H1 (cell line): ENCODE measurements around the gene SLC15A3. TPM values are rescaled to one million over a fixed set of nuclear protein-coding genes. Genes with fewer than 3 reads are reported as not detected.

ENCODE experiments used
- CTCF ChIA-PET: fragments of 300-600 bp; sonication (Branson Sonifier 250); formaldehyde crosslinking; loops from one replicate; lab custom pipeline; 2021; ENCODE audit not compliant: partially characterized antibody; lab: Charles Lee
- POLR2A ChIA-PET: fragments of 300-600 bp; sonication (Branson Sonifier 250); formaldehyde crosslinking; loops from one replicate; lab custom pipeline; 2021; ENCODE audit warnings: inconsistent platforms; ENCODE audit not compliant: partially characterized antibody; lab: Charles Lee
- DNase-seq, 2 experiments: peaks; one replicate each; pipeline versions ENCODE4 v3.0.0 to v3.0.0-alpha.2; 2010 to 2022; ENCODE audit warnings: low spot score in 2 of 2, low read depth in 1 of 2, mixed read lengths in 1 of 2
- FAIRE-seq: peaks from 2 replicates; lab custom pipeline; 2011; peaks lifted over from hg19 to GRCh38; lab: Jason Lieb, UNC
- H2AFZ ChIP-seq: 2 replicates; pipeline ENCODE4 v1.8.1; 2012; ENCODE audit warnings: low read length, inconsistent platforms
- H2AK5ac ChIP-seq: 2 replicates; pipeline ENCODE4 v1.6.1; 2013; ENCODE audit warnings: low read depth, low read length
- H2BK120ac ChIP-seq: replicated peaks from 2 replicates; pipeline ENCODE3; 2013; ENCODE audit warnings: low read depth, low read length, inconsistent platforms
- H2BK12ac ChIP-seq: 2 replicates; pipeline ENCODE4 v1.6.1; 2013; ENCODE audit warnings: low read depth, low read length
- H2BK15ac ChIP-seq: 2 replicates; pipeline ENCODE4 v1.6.1; 2013; ENCODE audit warnings: low read length
- H2BK20ac ChIP-seq: 2 replicates; pipeline ENCODE4 v1.6.1; 2013; ENCODE audit warnings: low read length
- H2BK5ac ChIP-seq: 2 replicates; pipeline ENCODE4 v1.6.1; 2013; ENCODE audit warnings: low read depth, low read length
- H3K14ac ChIP-seq: 2 replicates; pipeline ENCODE4 v1.6.1; 2013; ENCODE audit warnings: inconsistent platforms; ENCODE audit not compliant: insufficient read length
- H3K18ac ChIP-seq: 2 replicates; pipeline ENCODE4 v1.6.1; 2013; ENCODE audit warnings: low read length; ENCODE audit errors: extremely low read depth
- H3K23ac ChIP-seq: 2 replicates; pipeline ENCODE4 v1.6.1; 2013; ENCODE audit warnings: inconsistent platforms; ENCODE audit not compliant: insufficient read length
- H3K23me2 ChIP-seq: 2 replicates; pipeline ENCODE4 v1.6.1; 2013; ENCODE audit warnings: low read depth, low read length
- H3K27ac ChIP-seq: 2 replicates; pipeline ENCODE4 v1.6.1; 2011; ENCODE audit warnings: low read depth, low read length, inconsistent platforms
- H3K27me3 ChIP-seq, 4 experiments: replicated peaks in 1 of 4; 1 replicate in 1 of 4; 2 replicates in 3 of 4; pipeline versions ENCODE4 v1.6.1 to v1.8.1; 2011 to 2013; ENCODE audit warnings: low read length in 3 of 4, mild to moderate bottlenecking in 3 of 4, inconsistent platforms in 2 of 4, mixed read lengths in 2 of 4, moderate library complexity in 1 of 4; ENCODE audit not compliant: control insufficient read depth in 3 of 4, insufficient read depth in 3 of 4; ENCODE audit errors: extremely low read depth in 1 of 4
- H3K36me3 ChIP-seq, 4 experiments: 2 replicates each; pipeline versions ENCODE4 v1.6.1 to v1.8.1; 2011 to 2013; ENCODE audit warnings: mild to moderate bottlenecking in 4 of 4, low read length in 3 of 4, moderate library complexity in 2 of 4, control low read depth in 1 of 4, inconsistent platforms in 1 of 4; ENCODE audit not compliant: insufficient read depth in 4 of 4, control insufficient read depth in 2 of 4
- H3K4ac ChIP-seq: replicated peaks from 2 replicates; pipeline ENCODE3; 2013; ENCODE audit warnings: low read length, low read depth, mixed read lengths, inconsistent platforms; ENCODE audit not compliant: insufficient read length
- H3K4me1 ChIP-seq, 4 experiments: replicated peaks in 1 of 4; 1 replicate in 1 of 4; 2 replicates in 3 of 4; pipeline versions ENCODE4 v1.6.1 to v1.8.1; 2011 to 2013; ENCODE audit warnings: low read length in 3 of 4, inconsistent platforms in 2 of 4, mixed read lengths in 1 of 4; ENCODE audit not compliant: insufficient read depth in 4 of 4, control insufficient read depth in 3 of 4
- H3K4me2 ChIP-seq, 2 experiments: 2 replicates each; pipeline versions ENCODE4 v1.6.1 to v1.8.1; 2011 to 2013; ENCODE audit warnings: low read depth in 2 of 2, low read length in 2 of 2, control low read depth in 1 of 2, inconsistent platforms in 1 of 2, mild to moderate bottlenecking in 1 of 2; ENCODE audit not compliant: insufficient read depth in 1 of 2
- H3K4me3 ChIP-seq, 4 experiments: fragments of 200-600, 300-600 bp in 1 of 4; sonication (generic), shearing (Covaris generic), sonication (Bioruptor Twin) in 1 of 4; 2 replicates each; pipeline versions ENCODE4 v1.5.1 to v1.8.1; 2011 to 2016; ENCODE audit warnings: low read length in 4 of 4, low read depth in 3 of 4, control low read depth in 2 of 4, inconsistent platforms in 2 of 4, mild to moderate bottlenecking in 2 of 4, mixed read lengths in 1 of 4, moderate library complexity in 1 of 4; ENCODE audit not compliant: insufficient read depth in 2 of 4; ENCODE audit errors: extremely low read depth in 1 of 4
- H3K56ac ChIP-seq: replicated peaks from 2 replicates; pipeline ENCODE3; 2013; ENCODE audit warnings: low read depth, mild to moderate bottlenecking, mixed read lengths, low read length, inconsistent platforms; ENCODE audit not compliant: insufficient read length
- H3K79me1 ChIP-seq: 2 replicates; pipeline ENCODE4 v1.6.1; 2013; ENCODE audit warnings: low read depth, low read length, control low read depth
- H3K79me2 ChIP-seq, 2 experiments: 2 replicates each; pipeline versions ENCODE4 v1.6.1 to v1.8.1; 2012 to 2013; ENCODE audit warnings: low read length in 2 of 2, mild to moderate bottlenecking in 2 of 2, inconsistent platforms in 1 of 2; ENCODE audit not compliant: insufficient read depth in 2 of 2, control insufficient read depth in 1 of 2
- H3K9ac ChIP-seq, 4 experiments: replicated peaks in 1 of 4; 1 replicate in 1 of 4; 2 replicates in 3 of 4; pipeline versions ENCODE4 v1.6.1 to v1.8.1; 2011 to 2013; ENCODE audit warnings: low read depth in 3 of 4, low read length in 3 of 4, control low read depth in 2 of 4, mild to moderate bottlenecking in 2 of 4, moderate library complexity in 2 of 4, inconsistent platforms in 1 of 4; ENCODE audit errors: extremely low read depth in 1 of 4
- H3K9me3 ChIP-seq, 2 experiments: 2 replicates each; pipeline versions ENCODE4 v1.6.1 to v1.8.1; 2012 to 2013; ENCODE audit warnings: mild to moderate bottlenecking in 2 of 2, moderate library complexity in 2 of 2, control low read depth in 1 of 2, inconsistent platforms in 1 of 2, low read depth in 1 of 2, low read length in 1 of 2, mixed read lengths in 1 of 2; ENCODE audit not compliant: insufficient read depth in 2 of 2
- H4K20me1 ChIP-seq, 2 experiments: replicated peaks in 1 of 2; 2 replicates each; pipeline versions ENCODE3 to v1.8.1; 2011 to 2013; ENCODE audit warnings: inconsistent platforms in 2 of 2, low read length in 2 of 2, mild to moderate bottlenecking in 1 of 2; ENCODE audit not compliant: insufficient read depth in 2 of 2, control insufficient read depth in 1 of 2
- H4K5ac ChIP-seq: 2 replicates; pipeline ENCODE4 v1.6.1; 2013; ENCODE audit warnings: low read length, low read depth, mixed read lengths, inconsistent platforms; ENCODE audit not compliant: insufficient read length
- H4K8ac ChIP-seq: 2 replicates; pipeline ENCODE4 v1.8.0; 2013; ENCODE audit warnings: mild to moderate bottlenecking, moderate library complexity, low read length, inconsistent platforms; ENCODE audit not compliant: insufficient read depth; ENCODE audit errors: extremely low read depth
- H4K91ac ChIP-seq: replicated peaks from 2 replicates; pipeline ENCODE3; 2013; ENCODE audit warnings: low read length, mixed read lengths, inconsistent platforms; ENCODE audit not compliant: insufficient read length
- ASH2L ChIP-seq: fragments of 200-600, 300-600 bp; sonication (generic); IDR thresholded peaks from one replicate; pipeline ENCODE4 v1.7.1; 2017; ENCODE audit warnings: low read length
- POLR2A ChIP-seq, 2 experiments: IDR thresholded peaks; 1 replicate in 1 of 2; 2 replicates in 1 of 2; pipeline ENCODE4 v1.6.1; 2011; ENCODE audit warnings: low read depth in 2 of 2, low read length in 2 of 2, mild to moderate bottlenecking in 2 of 2; ENCODE audit errors: control extremely low read depth in 1 of 2
- USF2 ChIP-seq: IDR thresholded peaks from 2 replicates; pipeline ENCODE4 v1.6.1; 2011; ENCODE audit warnings: low read length, improper control_type of control experiment
- WGBS, 2 experiments: shearing (Covaris generic) in 1 of 2; methylation state at CpG; one replicate each; pipeline versions ENCODE4 v1.1.6 to v1.1.7; 2013 to 2015; ENCODE audit warnings: low lambda C conversion rate in 2 of 2, mixed read lengths in 2 of 2, inconsistent platforms in 1 of 2, low coverage in 1 of 2, missing lambda C conversion rate in 1 of 2; ENCODE audit not compliant: insufficient replicate concordance in 2 of 2, insufficient coverage in 1 of 2, insufficient read length in 1 of 2; ENCODE audit errors: extremely low coverage in 1 of 2, missing lambda C conversion rate in 1 of 2; 5-methylcytosine and 5-hydroxymethylcytosine counted together
- polyA plus RNA-seq, 7 experiments: library from polyadenylated mRNA; depleted of rRNA in 3 of 7; stranded (reverse) in 5 of 7; unstranded in 2 of 7; fragments of >200 nt in 5 of 7; fragments of 200-250 nt in 2 of 7; gene quantifications; 1 replicate in 5 of 7; 2 replicates in 1 of 7; 4 replicates in 1 of 7; pipeline versions ENCODE4 v1.2.1 to v1.2.3, GENCODE V29; 2011 to 2013; ENCODE audit warnings: missing spikeins in 2 of 7, mixed read lengths in 2 of 7
- total RNA-seq: library from RNA; stranded (reverse); fragmentation: NEBNext Ultra II Directional; extraction: Animal tissue kit (Norgen Biotek cat#: 25700); gene quantifications from 2 replicates; pipeline ENCODE4 v1.2.1, GENCODE V29; 2021

Gene SLC15A3
- total and polyA plus RNA-seq, 2 of the 8 experiments (the other 6 are each of a cell fraction or from before 2014, with no cell fraction given) = 25.8 to 31.0 TPM

- Histone ChIP-seq H4K8ac (peak overlapping the region; percentile 90), H2AK5ac (no peak overlapping the region), H3K14ac (no peak overlapping the region), H3K79me2 (peaks cover 23 to 40% of the 10 kb centered on the region in 2 experiments), H3K36me3 (peaks cover 12 to 28% (median 27%) of the 10 kb centered on the region in 4 experiments; a peak in 7 of 8 replicates), H3K27me3 (0 out of 7 replicates have a peak, but pooled peaks cover 0 to 2% (median 0%) of the 10 kb centered on the region in 4 experiments), H3K4me3 (peak overlapping the region; percentile 76 to 91 (median 90)), H3K9me3 (no peaks in the 10 kb centered on the region), H3K4me1 (peaks cover 2 to 8% (median 5%) of the 10 kb centered on the region in 4 experiments; a peak in 4 of 7 replicates), H4K5ac (peak overlapping the region; percentile 32), H2BK20ac (no peak overlapping the region), H3K18ac (no peak overlapping the region), H3K4ac (no peak overlapping the region), H4K20me1 (peaks cover 10 to 22% of the 10 kb centered on the region in 2 experiments), H4K91ac (peak overlapping the region; percentile 29), H3K56ac (peak overlapping the region; percentile 52), H2AFZ (no peak overlapping the region)
- POLR2A ChIA-PET = interaction anchor here (0.8 to 4.2 kb wide), 13 partner anchors 10 to 74 kb away, joined by 3 to 28 read pairs (median 4); partner anchors contain the start of genes CCDC86, TMEM109 and TMEM132A
- WGBS, 2 experiments = 17% methylated on average over 16 of the region's 16 CpGs; no CpG with 5 or more reads in 1 of the 2 experiments
- TF ChIP-seq ASH2L (no peak), USF2 (peak; percentile 4; the same call in 1 of the 2 replicates), POLR2A (IDR thresholded peaks at IDR 0.05; ENCODE audit: control extremely low read depth in 1 of 2, low read depth in 2 of 2, low read length in 2 of 2) (0 out of 3 replicates have a peak, but pooled peaks of 1 of the 2 experiments have one; percentile 24)
- TF ChIP-seq, all 59 proteins: peak for 2
- H2BK12ac ChIP-seq = no peak overlapping the region
- no peak overlapping the region for H3K23ac ChIP-seq
- peaks cover 2% of the 10 kb centered on the region; the same call in 1 of the 2 replicates for H3K23me2 ChIP-seq
- H3K4me2 ChIP-seq = peak overlapping the region; percentile 81 to 97
- DNase-seq (no peak), FAIRE-seq (no peak)
- peaks cover 6% of the 10 kb centered on the region for H3K79me1 ChIP-seq
- no peak overlapping the region; the same call in 1 of the 2 replicates for H2BK5ac ChIP-seq
- H3K9ac ChIP-seq = peak overlapping the region; percentile 80 to 92 (median 85)
- no peak overlapping the region for H3K27ac ChIP-seq
- H2BK15ac ChIP-seq = no peak overlapping the region
- H2BK120ac ChIP-seq = no peak overlapping the region
- CTCF ChIA-PET = interaction anchor here (1.0 to 23.0 kb wide), 6 partner anchors 8 to 73 kb away, joined by 3 to 522 read pairs (median 8); partner anchors contain the start of gene TMEM109
These were observed 46.3 kb downstream of the SLC15A3 start for GRCh38 chr11:60905551-60906113.
